GM21786 (cell line): Measurements from ENCODE around the gene HDAC4.
"Not testable (repeated sequence)": the region's sequence is repeated elsewhere in the genome, so short reads cannot be mapped to it uniquely, and the experiment has no call there.

Experiments used
- ATAC-seq: cut with Tn5 transposase; IDR thresholded peaks from one replicate; pipeline ENCODE4 v1.9.1; 2021; ENCODE audit not compliant: unreplicated experiment

The HDAC4 gene

DNA sequence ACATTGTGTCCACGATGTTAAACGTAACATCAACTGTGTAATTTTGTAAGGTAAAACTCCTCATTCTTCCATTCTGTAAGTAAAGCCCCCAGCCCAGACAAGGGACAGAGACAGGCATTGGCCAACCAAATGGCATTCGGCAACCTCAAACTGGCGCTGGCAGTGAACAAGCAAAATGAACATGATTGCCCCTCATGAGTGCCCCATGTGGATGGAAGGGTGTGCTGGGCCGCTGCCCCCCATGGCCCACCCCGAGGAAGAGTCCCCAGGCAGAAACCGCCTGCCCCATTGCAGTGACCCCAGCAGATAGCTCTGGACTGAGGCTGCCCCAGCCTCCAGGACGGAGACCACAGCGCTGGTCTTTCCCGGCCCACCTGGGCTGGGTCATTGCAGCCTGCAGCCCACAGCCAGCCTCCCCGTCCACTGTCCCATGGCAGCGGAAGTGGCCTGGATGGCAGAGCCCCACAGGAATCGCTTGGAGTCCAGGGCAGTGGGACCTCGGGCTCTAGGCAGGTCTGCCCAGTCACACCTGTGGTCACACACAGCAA lies 220.2 kb downstream of the HDAC4 start:
- ATAC-seq = no peak

DNA sequence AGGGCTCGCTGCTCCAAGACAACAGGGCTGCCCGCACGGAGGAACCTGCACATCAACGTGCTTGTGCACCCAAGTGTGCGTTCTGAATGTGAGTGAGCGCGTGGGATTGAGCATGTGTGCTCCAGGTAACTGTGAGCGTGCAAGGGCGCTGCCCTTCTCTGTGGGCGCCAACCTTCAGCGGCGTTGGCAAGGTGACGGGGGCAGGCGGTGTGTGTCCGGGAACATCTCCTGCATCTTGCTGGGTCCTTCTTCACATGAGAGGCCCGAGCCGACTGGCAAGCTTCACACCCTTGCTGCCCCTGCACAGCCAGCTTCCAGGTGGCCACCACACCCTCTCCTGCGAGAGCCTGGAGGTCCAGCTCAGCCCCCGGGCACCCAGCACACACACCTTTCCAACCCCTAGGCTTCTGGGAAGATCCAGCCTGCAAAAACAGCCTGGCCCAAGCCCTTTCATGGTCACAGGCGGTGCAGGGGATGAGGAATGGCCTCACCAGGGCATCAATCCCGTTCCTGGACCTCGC lies 220.9 kb downstream of the HDAC4 start:
- no peak for ATAC-seq

DNA sequence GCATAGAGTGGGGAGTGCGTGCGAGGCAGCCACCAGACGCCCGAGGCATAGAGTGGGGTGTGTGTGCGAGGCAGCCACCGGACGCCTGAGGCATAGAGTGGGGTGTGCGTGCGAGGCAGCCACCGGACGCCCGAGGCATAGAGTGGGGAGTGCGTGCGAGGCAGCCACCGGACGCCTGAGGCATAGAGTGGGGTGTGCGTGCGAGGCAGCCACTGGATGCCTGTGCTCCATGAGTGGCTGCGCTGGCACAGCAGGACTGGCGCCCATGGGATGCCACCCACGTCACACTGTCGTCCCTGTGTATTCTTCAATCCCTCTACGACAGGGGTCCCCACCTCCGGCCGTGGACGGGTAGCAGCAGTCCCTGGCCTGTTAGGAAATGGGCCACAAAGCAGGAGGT lies 221.9 kb downstream of the HDAC4 start:
- no peak for ATAC-seq

GRCh38 chr2:239178484-239178883 lies 222.3 kb downstream of the HDAC4 start:
- ATAC-seq = no peak

DNA sequence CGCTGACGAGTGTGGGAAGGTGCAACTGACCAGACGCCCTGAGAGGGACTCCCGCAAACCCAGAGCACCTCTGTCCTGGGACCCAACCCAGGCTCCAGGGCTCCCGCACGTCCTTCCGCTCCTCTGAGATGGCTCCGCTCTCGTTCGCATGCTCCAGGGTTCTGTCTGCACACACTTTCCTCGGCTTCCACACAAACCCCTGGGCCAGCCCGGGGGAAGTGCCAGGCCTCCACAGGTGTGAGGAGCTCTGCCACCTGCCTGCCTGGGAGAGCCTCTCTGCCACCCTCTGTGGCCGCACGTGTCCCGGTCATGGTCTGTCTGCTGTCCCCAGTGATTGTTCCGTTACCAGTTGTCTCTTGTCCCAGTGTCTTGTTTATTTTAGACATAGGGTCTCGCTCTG lies 222.9 kb downstream of the HDAC4 start:
- ATAC-seq = no peak

DNA sequence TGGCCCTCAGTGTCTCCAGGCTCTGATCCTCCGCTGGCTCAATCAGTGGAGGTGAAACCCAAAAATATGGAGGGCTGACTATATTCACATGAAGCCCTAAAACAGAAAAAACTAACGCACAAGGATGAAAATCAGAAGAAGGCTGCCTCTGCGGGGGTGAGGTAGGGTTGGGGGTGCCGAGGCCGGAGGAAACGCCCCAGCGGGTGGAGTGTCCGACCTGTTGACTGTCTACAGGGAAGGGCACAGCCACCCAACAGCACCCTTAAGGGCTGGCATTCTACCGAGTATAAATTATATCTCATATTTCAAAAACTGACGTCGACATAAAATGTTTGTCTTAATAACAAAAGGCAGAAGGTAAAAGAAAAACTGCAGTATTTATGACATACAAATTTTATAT lies 223.5 kb downstream of the HDAC4 start:
- ATAC-seq = no peak

DNA sequence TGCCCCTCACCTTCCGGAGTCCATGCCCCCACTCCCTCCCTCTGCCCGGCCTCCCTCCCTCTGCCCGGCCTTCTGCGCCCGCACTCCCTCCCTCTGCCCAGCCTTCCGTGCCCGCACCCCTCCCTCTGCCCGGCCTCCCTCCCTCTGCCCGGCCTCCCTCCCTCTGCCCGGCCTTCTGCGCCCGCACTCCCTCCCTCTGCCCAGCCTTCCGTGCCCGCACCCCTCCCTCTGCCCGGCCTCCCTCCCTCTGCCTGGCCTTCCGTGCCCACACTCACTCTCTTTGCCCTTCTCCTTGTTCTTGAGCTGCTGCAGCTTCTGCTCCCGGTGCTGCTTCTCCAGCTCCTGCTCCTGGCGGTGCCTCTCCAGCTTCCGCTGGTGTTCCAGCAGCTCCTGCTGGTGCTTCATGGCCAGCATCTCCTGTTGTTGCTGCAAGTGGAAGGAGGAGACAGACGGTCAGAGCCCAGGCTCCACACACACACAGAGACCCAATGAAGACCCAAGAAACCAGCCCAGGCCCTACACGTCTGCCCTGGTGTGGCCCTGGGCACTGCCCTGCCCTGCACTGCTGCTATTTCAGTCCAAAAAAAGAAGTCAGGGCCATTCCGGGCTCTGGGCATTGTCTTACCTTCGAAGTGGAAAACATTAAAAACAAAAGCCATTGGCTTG lies 224.5 kb downstream of the HDAC4 start:
- ATAC-seq = not testable (repeated sequence)

DNA sequence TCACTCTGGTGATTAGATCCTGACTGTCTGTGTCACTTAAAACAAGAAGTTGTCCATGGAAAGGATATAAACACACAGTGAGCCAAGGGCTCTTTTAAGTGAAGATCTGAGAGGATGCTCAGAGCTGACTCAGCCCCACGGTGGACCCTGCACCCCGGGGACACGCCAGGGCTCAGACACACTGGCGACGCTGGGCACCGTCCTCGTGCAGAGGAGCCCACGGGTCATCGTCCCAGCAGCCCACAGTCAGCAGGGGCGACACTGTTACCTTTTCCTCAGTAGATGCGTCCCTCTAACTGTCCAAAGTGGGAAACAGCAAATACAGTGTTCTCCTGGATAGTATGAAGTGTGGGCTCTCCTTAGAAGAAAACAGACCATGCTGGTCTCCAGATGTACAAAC lies 225.6 kb downstream of the HDAC4 start:
- ATAC-seq = no peak

- ATAC-seq = no peak
Measured at GRCh38 chr2:239173301-239173700, 227.5 kb downstream of the HDAC4 start.

DNA sequence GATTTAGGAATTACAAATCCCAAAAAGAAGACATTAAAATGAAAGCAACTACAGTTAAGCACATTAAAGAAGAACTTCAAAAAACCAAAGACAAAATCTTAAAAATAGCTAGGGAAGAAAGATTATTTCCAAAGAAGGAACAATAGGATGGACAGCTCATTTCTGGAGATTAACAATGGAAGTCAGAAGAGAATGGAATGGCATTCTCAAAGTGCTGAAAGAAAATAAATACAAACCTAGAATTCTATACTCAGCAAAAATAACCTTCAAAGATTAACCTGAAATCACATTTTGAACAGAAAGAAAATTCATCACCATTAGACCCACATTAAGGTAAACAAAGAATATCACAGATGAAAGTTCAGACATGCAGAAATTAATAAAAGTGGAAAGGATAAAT lies 229.2 kb downstream of the HDAC4 start:
- ATAC-seq = no peak

DNA sequence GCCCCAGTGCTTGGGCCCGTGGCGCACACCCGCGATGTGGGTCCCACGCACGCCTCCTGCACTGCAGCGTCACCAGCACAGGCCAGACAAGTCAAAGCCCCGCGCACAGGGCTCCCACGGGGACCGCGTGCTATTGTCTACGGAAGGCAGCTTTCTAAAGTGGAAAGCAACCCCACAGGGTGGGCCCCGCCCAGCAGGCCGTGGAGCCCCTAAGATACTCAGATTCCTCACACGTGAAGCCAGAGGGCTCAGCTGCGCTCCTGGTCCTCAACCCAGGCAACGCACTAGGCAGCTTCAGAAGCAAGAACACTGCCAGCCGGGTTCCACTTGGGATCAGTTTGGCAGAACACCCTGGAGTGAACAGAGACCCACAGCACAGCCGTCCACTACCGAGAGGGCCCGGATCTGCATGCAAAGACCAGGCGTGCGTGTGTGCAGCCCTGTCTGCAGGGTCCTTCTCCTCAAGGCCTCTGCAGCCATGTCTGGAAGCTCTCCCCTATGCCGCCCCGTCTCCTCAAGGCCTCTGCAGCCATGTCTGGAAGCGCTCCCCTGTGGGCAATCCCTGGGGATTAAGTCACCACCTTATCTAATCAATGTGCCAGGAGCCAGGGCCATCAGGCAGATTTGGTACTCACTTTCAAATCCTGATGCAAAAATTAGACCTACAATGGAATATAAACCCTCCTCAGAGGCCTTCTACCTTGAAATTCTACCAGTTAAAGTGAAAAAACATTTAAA lies 231.3 kb downstream of the HDAC4 start:
- ATAC-seq = no peak

GRCh38 chr2:239168575-239168974 lies 232.2 kb downstream of the HDAC4 start:
- ATAC-seq = no peak

- ATAC-seq = no peak
Measured at GRCh38 chr2:239167766-239168444, 232.9 kb downstream of the HDAC4 start.

- ATAC-seq = no peak
Measured at GRCh38 chr2:239167011-239167673, 233.7 kb downstream of the HDAC4 start.

GRCh38 chr2:239166201-239166834 lies 234.5 kb downstream of the HDAC4 start:
- ATAC-seq = no peak

GRCh38 chr2:239165206-239165831 lies 235.5 kb downstream of the HDAC4 start:
- no peak for ATAC-seq

- no peak for ATAC-seq
Measured at GRCh38 chr2:239164335-239164871, 236.4 kb downstream of the HDAC4 start.

DNA sequence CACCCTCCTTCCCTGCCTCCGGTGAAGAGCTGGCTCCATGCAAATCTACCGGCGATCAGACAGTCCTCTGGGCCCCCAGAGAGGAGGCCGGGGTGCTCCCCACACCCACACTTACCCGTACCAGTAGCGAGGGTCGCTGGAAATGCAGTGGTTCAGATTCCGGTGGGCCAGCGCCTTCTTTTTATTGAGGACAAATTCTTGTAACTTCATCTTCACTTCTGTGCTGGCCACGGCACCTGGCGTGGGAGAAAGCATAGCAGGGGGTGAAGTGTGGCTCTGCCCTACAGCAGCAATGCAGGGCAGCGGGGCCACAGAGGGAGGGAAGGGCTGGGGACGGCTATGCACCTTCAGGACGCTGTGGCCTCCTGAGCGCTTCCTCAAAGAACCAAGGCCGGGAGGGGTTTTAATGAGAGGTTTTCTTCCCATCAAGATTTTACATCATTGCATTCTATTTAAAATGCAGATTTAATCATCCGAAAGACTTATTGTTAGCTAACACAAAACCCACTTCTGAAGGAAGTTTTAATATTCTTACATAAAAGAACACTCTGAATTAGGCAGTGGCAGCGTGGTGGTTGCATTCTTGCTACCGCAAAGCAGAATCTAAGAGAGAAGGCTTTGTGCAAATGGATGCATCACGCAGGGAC lies 237.0 kb downstream of the HDAC4 start:
- ATAC-seq = no peak

DNA sequence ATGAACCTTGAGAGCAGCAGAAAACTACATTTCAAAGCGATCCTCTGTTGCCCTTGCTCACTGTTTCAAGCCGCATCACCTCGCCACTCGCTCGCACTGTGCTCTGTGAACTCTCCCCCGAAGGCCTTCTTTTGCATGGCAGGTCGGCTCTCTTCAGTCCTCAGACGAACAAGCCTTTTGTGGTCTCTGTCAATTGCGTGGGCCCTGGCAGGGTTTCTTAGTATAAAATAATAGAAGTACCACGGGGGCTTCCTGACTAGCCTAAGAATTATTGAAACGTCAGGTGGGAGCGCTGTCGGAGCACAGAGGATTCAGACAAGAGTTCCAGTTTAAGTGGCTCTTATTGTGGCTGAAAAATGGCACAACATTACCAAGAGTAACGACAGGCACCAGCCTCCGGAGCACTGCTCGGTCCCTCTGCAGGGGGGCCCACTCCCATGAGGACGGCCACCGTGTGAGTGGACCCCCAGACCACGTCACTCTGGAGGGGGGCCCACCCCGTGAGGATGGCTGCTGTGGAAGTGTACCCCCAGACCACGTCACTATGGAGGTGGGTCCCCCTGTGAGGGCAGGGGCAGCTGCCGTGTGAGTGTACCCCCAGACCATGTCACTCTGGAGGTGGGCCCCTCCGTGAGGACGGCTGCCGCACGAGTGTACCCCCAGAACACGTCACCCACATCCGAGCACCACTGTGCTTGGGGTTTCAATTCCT lies 237.7 kb downstream of the HDAC4 start:
- ATAC-seq = no peak
